Hepatic stellate cell (primary cell): ENCODE results near the gene EXOC4.
"Not testable (repeated sequence)": the region's sequence is repeated elsewhere in the genome, so short reads cannot be mapped to it uniquely, and the experiment has no call there.

Source experiments
- DNase-seq: peaks from one replicate; pipeline ENCODE4 v3.0.0; 2011; ENCODE audit warnings: low spot score

Gene EXOC4

GRCh38 chr7:133993547-133993946, 740.7 kb downstream of the EXOC4 start:
- no peak for DNase-seq

- not testable (repeated sequence) for DNase-seq
Measured at GRCh38 chr7:133994100-133994499, 741.2 kb downstream of the EXOC4 start.

GRCh38 chr7:133997463-133997862, 744.6 kb downstream of the EXOC4 start:
- DNase-seq, result no peak

GRCh38 chr7:133999178-133999577, 746.3 kb downstream of the EXOC4 start:
- DNase-seq, result no peak

GRCh38 chr7:134004829-134005505, 752.1 kb downstream of the EXOC4 start:
- no peak for DNase-seq

- DNase-seq, result no peak
Measured at GRCh38 chr7:134009314-134010110, 756.6 kb downstream of the EXOC4 start.

GRCh38 chr7:134013249-134013648, 760.4 kb downstream of the EXOC4 start:
- DNase-seq, result no peak

- no peak for DNase-seq
Measured at GRCh38 chr7:134014935-134015334, 762.1 kb downstream of the EXOC4 start.

GRCh38 chr7:134016223-134016941, 763.5 kb downstream of the EXOC4 start:
- DNase-seq, result peak; percentile 23

GRCh38 chr7:134016942-134017303, 764.0 kb downstream of the EXOC4 start:
- DNase-seq, result no peak

- DNase-seq, result no peak
Measured at GRCh38 chr7:134018306-134018705, 765.4 kb downstream of the EXOC4 start.

- DNase-seq, result no peak
Measured at GRCh38 chr7:134019251-134019650, 766.4 kb downstream of the EXOC4 start.

GRCh38 chr7:134021836-134022235, 769.0 kb downstream of the EXOC4 start:
- no peak for DNase-seq

- DNase-seq, result no peak
Measured at GRCh38 chr7:134022286-134022911, 769.5 kb downstream of the EXOC4 start.

- no peak for DNase-seq
Measured at GRCh38 chr7:134024739-134025138, 771.9 kb downstream of the EXOC4 start.

- DNase-seq, result no peak
Measured at GRCh38 chr7:134028853-134029252, 776.0 kb downstream of the EXOC4 start.

- no peak for DNase-seq
Measured at GRCh38 chr7:134029743-134030142, 776.9 kb downstream of the EXOC4 start.

GRCh38 chr7:134030460-134030865, 777.6 kb downstream of the EXOC4 start:
- DNase-seq, result no peak

- no peak for DNase-seq
Measured at GRCh38 chr7:134031835-134032617, 779.1 kb downstream of the EXOC4 start.

GRCh38 chr7:134034652-134035051, 781.8 kb downstream of the EXOC4 start:
- DNase-seq, result no peak

- DNase-seq, result no peak
Measured at GRCh38 chr7:134037991-134038390, 785.1 kb downstream of the EXOC4 start.

GRCh38 chr7:134040988-134041387, 788.1 kb downstream of the EXOC4 start:
- no peak for DNase-seq
